Peyer's patch (tissue), 4 donors: ENCODE data around the gene TMSB4X. TPM values are rescaled to one million over a fixed set of nuclear protein-coding genes. Genes with fewer than 3 reads are reported as not detected.
A peak's percentile ranks its signal among the peaks of the same experiment; 100 is the strongest.

ENCODE experiments used
- DNase-seq, 3 donors: peaks; one replicate each; pipeline ENCODE4 v3.0.0-alpha.2; 2017 to 2019
- H3K27ac ChIP-seq, 4 donors: fragments of 200-600 bp; sonication (generic); one replicate each; pipeline ENCODE4 v1.5.1; 2016 to 2019
- H3K27me3 ChIP-seq, 2 donors: fragments of 200-600 bp; sonication (generic); one replicate each; pipeline ENCODE4 v1.5.1; 2019
- H3K36me3 ChIP-seq, 3 donors: fragments of 200-600 bp; sonication (generic); one replicate each; pipeline ENCODE4 v1.5.1; 2016 to 2019
- H3K4me1 ChIP-seq, 4 donors: fragments of 200-600 bp; sonication (generic); one replicate each; pipeline ENCODE4 v1.5.1; 2016 to 2019
- H3K4me3 ChIP-seq, 4 donors: fragments of 200-600 bp; sonication (generic); 1 replicate in 3 of 4; 2 replicates in 1 of 4; pipeline ENCODE4 v1.5.1; 2016 to 2019; ENCODE audit warnings: mild to moderate bottlenecking in 1 of 4
- H3K9me3 ChIP-seq, 4 donors: fragments of 200-600 bp; sonication (generic); one replicate each; pipeline ENCODE4 v1.5.1; 2016 to 2019; ENCODE audit warnings: mild to moderate bottlenecking in 1 of 4
- CTCF ChIP-seq, 6 experiments: fragments of 450-650 bp in 4 of 6; fragments of 200-600 bp in 2 of 6; sonication (generic) in 1 of 6; IDR thresholded peaks; one replicate each; pipeline ENCODE4 v1.5.1; 2017 to 2019; ENCODE audit warnings: antibody characterized with exemption in 6 of 6, mild to moderate bottlenecking in 3 of 6, moderate library complexity in 1 of 6
- POLR2A ChIP-seq, 2 donors: fragments of 450-650 bp; IDR thresholded peaks; one replicate each; pipeline ENCODE4 v1.5.1; 2017; ENCODE audit warnings: antibody characterized with exemption in 2 of 2, mild to moderate bottlenecking in 2 of 2, moderate library complexity in 2 of 2
- total RNA-seq, 4 donors: library from RNA; depleted of rRNA; stranded (reverse); fragments of >200 nt; gene quantifications; one replicate each; pipeline ENCODE4 v1.1.0, GENCODE V29; 2016

Gene TMSB4X
- total RNA-seq, 4 donors from 2014 or later = 1,496 to 3,676 (median 1,701) TPM

DNA sequence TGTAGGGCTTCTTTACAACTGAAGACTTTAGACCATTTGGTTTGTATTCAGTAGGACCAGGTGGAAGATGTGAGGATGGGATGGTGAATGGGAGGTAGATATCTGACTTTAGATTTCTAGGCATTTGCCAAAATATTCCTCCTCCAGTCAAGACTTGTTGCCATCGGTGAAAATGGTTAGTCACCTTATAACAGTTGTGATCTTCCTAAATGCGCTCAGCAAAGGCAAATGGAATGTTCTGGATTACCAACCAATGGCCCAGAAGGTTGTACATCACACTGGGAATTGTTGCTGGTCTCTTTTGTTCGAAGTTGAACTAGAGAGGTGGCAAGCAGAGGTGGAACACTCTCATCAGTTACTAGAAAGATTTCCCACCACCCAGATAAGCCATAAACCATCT lies 33.9 kb downstream of the TMSB4X start:
- TF ChIP-seq POLR2A (IDR thresholded peaks at IDR 0.05) (no peak), CTCF (IDR thresholded peaks at IDR 0.05) (no peak)
- Histone ChIP-seq H3K36me3 (no peaks in the 10 kb centered on the region), H3K4me1 (peaks cover 0 to 7% (median 5%) of the 10 kb centered on the region in 4 donors), H3K27me3 (no peaks in the 10 kb centered on the region), H3K9me3 (no peaks in the 10 kb centered on the region), H3K27ac (peak overlapping the region in 2 of 4 donors; percentile 4 to 67), H3K4me3 (no peak overlapping the region)
- DNase-seq = no peak

GRCh38 chrX:13009273-13009672 lies 34.4 kb downstream of the TMSB4X start:
- peak overlapping the region in 2 of 4 donors; percentile 4 to 67 for H3K27ac ChIP-seq
- H3K9me3 ChIP-seq = no peaks in the 10 kb centered on the region
- no peak overlapping the region for H3K4me3 ChIP-seq
- no peaks in the 10 kb centered on the region for H3K27me3 ChIP-seq
- no peak for DNase-seq
- H3K36me3 ChIP-seq = no peaks in the 10 kb centered on the region
- peaks cover 0 to 7% (median 5%) of the 10 kb centered on the region in 4 donors for H3K4me1 ChIP-seq
- TF ChIP-seq POLR2A (IDR thresholded peaks at IDR 0.05) = no peak
- TF ChIP-seq CTCF (IDR thresholded peaks at IDR 0.05) = no peak

DNA sequence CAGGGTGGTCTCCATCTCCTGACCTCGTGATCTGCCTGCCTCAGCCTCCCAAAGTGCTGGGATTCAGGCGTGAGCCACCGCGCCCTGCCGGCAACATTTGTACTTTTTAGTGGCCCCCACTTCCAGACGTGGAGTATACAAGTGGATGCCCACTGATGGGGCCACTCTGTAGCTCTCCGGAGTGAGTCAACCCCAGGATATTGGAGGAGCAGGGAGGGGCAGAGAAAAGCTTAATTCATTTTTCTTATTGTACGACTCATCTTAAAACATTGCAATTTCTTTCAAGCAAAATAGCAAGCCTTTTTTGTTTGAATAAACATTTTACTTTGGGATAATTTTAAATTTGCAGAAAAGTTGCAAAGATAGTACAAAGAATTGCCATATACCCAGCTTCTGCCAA lies 34.9 kb downstream of the TMSB4X start:
- TF ChIP-seq POLR2A (IDR thresholded peaks at IDR 0.05) (no peak), CTCF (IDR thresholded peaks at IDR 0.05) (no peak)
- Histone ChIP-seq H3K9me3 (no peaks in the 10 kb centered on the region), H3K36me3 (no peaks in the 10 kb centered on the region), H3K27ac (peak overlapping the region in 1 of 4 donors; percentile 67), H3K4me3 (no peak overlapping the region), H3K4me1 (peaks cover 0 to 7% (median 5%) of the 10 kb centered on the region in 4 donors), H3K27me3 (no peaks in the 10 kb centered on the region)
- DNase-seq = no peak

DNA sequence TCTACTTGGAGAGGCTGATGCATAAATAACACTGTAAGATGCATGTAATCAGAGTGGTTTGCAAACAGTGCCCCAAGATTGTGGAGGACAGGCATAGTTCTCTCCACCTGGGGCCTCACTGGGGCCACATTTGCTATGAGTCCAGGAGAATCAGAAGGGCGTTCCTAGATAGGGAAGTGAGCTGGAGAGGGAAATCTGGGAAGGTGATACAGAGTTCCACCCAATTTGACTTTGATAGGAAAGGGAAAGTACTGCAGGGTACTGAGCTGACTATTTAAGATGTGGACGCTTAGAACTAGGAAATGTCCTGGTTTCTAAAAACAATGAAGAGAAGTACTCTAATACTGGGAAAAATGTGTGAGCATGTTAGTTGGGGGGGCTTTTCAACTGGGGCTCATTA lies 35.6 kb downstream of the TMSB4X start:
- Histone ChIP-seq H3K36me3 (no peaks in the 10 kb centered on the region), H3K4me3 (no peak overlapping the region), H3K27me3 (no peaks in the 10 kb centered on the region), H3K4me1 (peaks cover 0 to 7% (median 5%) of the 10 kb centered on the region in 4 donors), H3K9me3 (no peaks in the 10 kb centered on the region), H3K27ac (peak overlapping the region in 1 of 4 donors; percentile 32)
- no peak for DNase-seq
- TF ChIP-seq CTCF (IDR thresholded peaks at IDR 0.05) = no peak
- no peak for TF ChIP-seq POLR2A (IDR thresholded peaks at IDR 0.05)

GRCh38 chrX:13013363-13014110 lies 38.6 kb downstream of the TMSB4X start:
- Histone ChIP-seq H3K36me3 (no peaks in the 10 kb centered on the region), H3K27ac (peak overlapping the region; percentile 53 to 71 (median 63)), H3K4me3 (peak overlapping the region in 1 of 4 donors; percentile 14), H3K9me3 (no peaks in the 10 kb centered on the region), H3K4me1 (no peaks in the 10 kb centered on the region), H3K27me3 (no peaks in the 10 kb centered on the region)
- TF ChIP-seq POLR2A (IDR thresholded peaks at IDR 0.05) (no peak), CTCF (IDR thresholded peaks at IDR 0.05) (no peak)
- peak in 2 of 3 donors; percentile 66 to 78 for DNase-seq
